HPDE6-E6E7 (cell line): ENCODE data around the gene ADAMTS10.
"Not testable (repeated sequence)": the region's sequence is repeated elsewhere in the genome, so short reads cannot be mapped to it uniquely, and the experiment has no call there.

ENCODE experiments used
- DNase-seq: peaks from one replicate; pipeline ENCODE4 v3.0.0; 2011; ENCODE audit warnings: missing footprints; ENCODE audit errors: extremely low spot score

Gene ADAMTS10

GRCh38 chr19:8593931-8594330 lies 16.6 kb downstream of the ADAMTS10 start:
- DNase-seq = no peak

GRCh38 chr19:8592231-8593009 lies 18.1 kb downstream of the ADAMTS10 start:
- DNase-seq = no peak

- no peak for DNase-seq
Measured at GRCh38 chr19:8589177-8589714, 21.3 kb downstream of the ADAMTS10 start.

- DNase-seq = no peak
Measured at GRCh38 chr19:8585894-8586750, 24.4 kb downstream of the ADAMTS10 start.

GRCh38 chr19:8584965-8585893 lies 25.3 kb downstream of the ADAMTS10 start:
- DNase-seq = no peak

GRCh38 chr19:8580710-8581281 lies 29.7 kb downstream of the ADAMTS10 start:
- DNase-seq = no peak

- DNase-seq = peak; percentile 36
Measured at GRCh38 chr19:8578642-8579265, 31.8 kb downstream of the ADAMTS10 start.

GRCh38 chr19:8577741-8578140 lies 32.8 kb downstream of the ADAMTS10 start:
- DNase-seq = no peak

- no peak for DNase-seq
Measured at GRCh38 chr19:8577247-8577646, 33.3 kb downstream of the ADAMTS10 start, which contains the start of gene MYO1F. TSS of gene MYO1F (minus strand) at chr19:8577442. CDS start at chr19:8577309, 133 bp downstream.

- DNase-seq = no peak
Measured at GRCh38 chr19:8576273-8576993, 34.1 kb downstream of the ADAMTS10 start.

GRCh38 chr19:8575467-8575997 lies 35.0 kb downstream of the ADAMTS10 start:
- DNase-seq = no peak

- DNase-seq = not testable (repeated sequence)
Measured at GRCh38 chr19:8574619-8574922, 35.9 kb downstream of the ADAMTS10 start.

GRCh38 chr19:8573316-8573715 lies 37.2 kb downstream of the ADAMTS10 start:
- DNase-seq = no peak

- no peak for DNase-seq
Measured at GRCh38 chr19:8571006-8571411, 39.5 kb downstream of the ADAMTS10 start.

GRCh38 chr19:8569066-8569771 lies 41.3 kb downstream of the ADAMTS10 start:
- DNase-seq = no peak

- no peak for DNase-seq
Measured at GRCh38 chr19:8567522-8568172, 42.9 kb downstream of the ADAMTS10 start.

- DNase-seq = no peak
Measured at GRCh38 chr19:8566855-8567254, 43.7 kb downstream of the ADAMTS10 start.

- not testable (repeated sequence) for DNase-seq
Measured at GRCh38 chr19:8564866-8565265, 45.6 kb downstream of the ADAMTS10 start.
